Activated CD8-positive, alpha-beta T cell treated with anti-CD3 and anti-CD28 coated beads for 36 hours (primary cell): ENCODE measurements around the gene KNG1. TPM values are rescaled to one million over a fixed set of nuclear protein-coding genes. Genes with fewer than 3 reads are reported as not detected.
"Not testable (repeated sequence)": the region's sequence is repeated elsewhere in the genome, so short reads cannot be mapped to it uniquely, and the experiment has no call there.

Experiments used
- ATAC-seq: fragments of 200-7000 bp; cut with Tn5 transposase; one replicate; pipeline ENCODE4 v1.10.0; 2021; ENCODE audit warnings: mild to moderate bottlenecking, moderate library complexity
- CTCF ChIA-PET: fragments of 350-600 bp; sonication (Branson Sonifier 250); formaldehyde crosslinking; loops from one replicate; lab custom pipeline; 2021; ENCODE audit warnings: antibody characterized with exemption; lab: Charles Lee
- POLR2A ChIA-PET: fragments of 350-600 bp; sonication (Branson Sonifier 250); formaldehyde crosslinking; loops from one replicate; lab custom pipeline; 2021; ENCODE audit warnings: antibody characterized with exemption; lab: Charles Lee
- DNase-seq: peaks from one replicate; pipeline ENCODE4 v3.0.0-alpha.2; 2020
- H3K27ac Mint-ChIP-seq: one replicate; pipeline ENCODE4 v1.8.0; 2021; ENCODE audit warnings: mild to moderate bottlenecking, mixed read lengths
- H3K27me3 Mint-ChIP-seq: one replicate; pipeline ENCODE4 v1.8.0; 2021; ENCODE audit warnings: mixed read lengths
- H3K36me3 Mint-ChIP-seq: one replicate; pipeline ENCODE4 v1.8.0; 2021; ENCODE audit warnings: low read depth, mixed read lengths
- H3K4me1 Mint-ChIP-seq: one replicate; pipeline ENCODE4 v1.8.0; 2021; ENCODE audit warnings: low read depth, mixed read lengths
- H3K4me3 Mint-ChIP-seq: one replicate; pipeline ENCODE4 v1.8.0; 2021; ENCODE audit warnings: mild to moderate bottlenecking, moderate library complexity, mixed read lengths
- H3K9me3 Mint-ChIP-seq: one replicate; pipeline ENCODE4 v1.8.0; 2021; ENCODE audit warnings: mixed read lengths
- intact Hi-C: fragments of 100-400 bp; cut with micrococcal nuclease; formaldehyde crosslinking; loops from one replicate; pipeline ENCODE4 v1.10.0; 2022
- total RNA-seq, 2 experiments: library from RNA; stranded (reverse); gene quantifications; one replicate each; pipeline ENCODE4 v1.2.3, GENCODE V29; 2021
- TF ChIP-seq, protein P1 (sequence below): fragments of 200-600 bp; IDR thresholded peaks from one replicate; pipeline ENCODE4 v1.8.0; 2022; ENCODE audit warnings: antibody characterized with exemption, mild to moderate bottlenecking

The KNG1 gene
- total RNA-seq, 2 experiments from 2014 or later = not detected

DNA sequence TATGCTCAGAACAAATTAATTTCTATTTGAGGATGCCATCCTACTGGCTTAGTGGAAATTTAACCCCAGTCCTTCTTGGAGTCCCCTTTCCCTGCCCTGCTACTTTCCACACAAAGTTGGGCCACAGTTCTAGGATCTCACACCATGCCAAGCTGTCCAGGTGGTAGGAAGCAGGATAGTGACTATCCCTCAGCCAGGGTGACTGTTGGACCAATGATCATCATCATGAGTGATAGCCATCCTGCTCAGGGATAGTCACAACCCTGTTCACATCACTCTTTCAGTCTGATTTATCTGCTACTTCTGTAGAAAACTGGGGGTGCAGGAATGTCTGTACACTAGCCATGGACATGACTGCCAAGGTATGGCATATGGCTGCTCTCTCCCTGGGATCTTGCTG is 38.6 kb upstream of the KNG1 start:
- H3K36me3 Mint-ChIP-seq = no peaks in the 10 kb centered on the region
- no peak for ATAC-seq
- no peak overlapping the region for H3K27ac Mint-ChIP-seq
- peaks cover 36% of the 10 kb centered on the region for H3K27me3 Mint-ChIP-seq
- H3K4me1 Mint-ChIP-seq = no peaks in the 10 kb centered on the region
- intact Hi-C loops = no loop called here
- DNase-seq = no peak
- no peaks in the 10 kb centered on the region for H3K9me3 Mint-ChIP-seq
- H3K4me3 Mint-ChIP-seq = no peak overlapping the region
- TF ChIP-seq, protein P1, sequence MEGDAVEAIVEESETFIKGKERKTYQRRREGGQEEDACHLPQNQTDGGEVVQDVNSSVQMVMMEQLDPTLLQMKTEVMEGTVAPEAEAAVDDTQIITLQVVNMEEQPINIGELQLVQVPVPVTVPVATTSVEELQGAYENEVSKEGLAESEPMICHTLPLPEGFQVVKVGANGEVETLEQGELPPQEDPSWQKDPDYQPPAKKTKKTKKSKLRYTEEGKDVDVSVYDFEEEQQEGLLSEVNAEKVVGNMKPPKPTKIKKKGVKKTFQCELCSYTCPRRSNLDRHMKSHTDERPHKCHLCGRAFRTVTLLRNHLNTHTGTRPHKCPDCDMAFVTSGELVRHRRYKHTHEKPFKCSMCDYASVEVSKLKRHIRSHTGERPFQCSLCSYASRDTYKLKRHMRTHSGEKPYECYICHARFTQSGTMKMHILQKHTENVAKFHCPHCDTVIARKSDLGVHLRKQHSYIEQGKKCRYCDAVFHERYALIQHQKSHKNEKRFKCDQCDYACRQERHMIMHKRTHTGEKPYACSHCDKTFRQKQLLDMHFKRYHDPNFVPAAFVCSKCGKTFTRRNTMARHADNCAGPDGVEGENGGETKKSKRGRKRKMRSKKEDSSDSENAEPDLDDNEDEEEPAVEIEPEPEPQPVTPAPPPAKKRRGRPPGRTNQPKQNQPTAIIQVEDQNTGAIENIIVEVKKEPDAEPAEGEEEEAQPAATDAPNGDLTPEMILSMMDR = no peak
- POLR2A ChIA-PET = interaction anchor here (1.1 kb wide), 1 partner anchor 105 kb away, joined by 3 read pairs; no protein-coding TSS in a partner anchor
- CTCF ChIA-PET = no interaction called here

- TF ChIP-seq, protein P1 = no peak
- ChIA-PET CTCF (no interaction called here), POLR2A (interaction anchor here (1.1 kb wide), 1 partner anchor 105 kb away, joined by 3 read pairs; no protein-coding TSS in a partner anchor)
- DNase-seq = no peak
- Mint-ChIP-seq H3K4me1 (no peaks in the 10 kb centered on the region), H3K9me3 (no peaks in the 10 kb centered on the region), H3K27ac (no peak overlapping the region), H3K4me3 (no peak overlapping the region), H3K36me3 (no peaks in the 10 kb centered on the region), H3K27me3 (peaks cover 33% of the 10 kb centered on the region)
- intact Hi-C loops = no loop called here
- no peak for ATAC-seq
These were observed 38.0 kb upstream of the KNG1 start for GRCh38 chr3:186679151-186679550.

GRCh38 chr3:186680869-186681268 is 36.3 kb upstream of the KNG1 start:
- DNase-seq (no peak), ATAC-seq (no peak)
- no peaks in the 10 kb centered on the region for H3K4me1 Mint-ChIP-seq
- peaks cover 40% of the 10 kb centered on the region for H3K27me3 Mint-ChIP-seq
- peaks cover 11% of the 10 kb centered on the region for H3K9me3 Mint-ChIP-seq
- H3K4me3 Mint-ChIP-seq = no peak overlapping the region
- intact Hi-C loops = no loop called here
- TF ChIP-seq, protein P1 = no peak
- H3K36me3 Mint-ChIP-seq = peaks cover 2% of the 10 kb centered on the region
- POLR2A ChIA-PET = no interaction called here
- CTCF ChIA-PET = no interaction called here
- H3K27ac Mint-ChIP-seq = no peak overlapping the region

DNA sequence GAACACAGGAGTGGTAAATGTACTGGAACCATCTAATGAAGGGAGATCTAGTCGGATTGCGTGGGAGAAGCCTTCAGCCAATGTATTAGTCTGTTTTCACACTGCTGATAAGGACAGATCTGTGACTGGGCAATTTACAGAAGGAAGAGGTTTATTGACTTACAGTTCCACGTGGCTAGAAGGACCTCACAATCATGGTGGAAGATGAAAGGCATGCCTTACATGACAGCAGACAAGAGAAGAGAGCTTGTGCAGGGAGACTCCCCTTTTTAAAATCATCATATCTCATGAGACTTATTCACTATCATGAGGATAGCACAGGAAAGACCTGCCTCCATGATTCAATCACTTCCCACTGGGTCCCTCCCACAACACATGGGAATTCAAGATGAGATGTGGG is 34.3 kb upstream of the KNG1 start:
- Mint-ChIP-seq H3K4me3 (no peak overlapping the region), H3K27me3 (peaks cover 38% of the 10 kb centered on the region), H3K27ac (no peak overlapping the region), H3K9me3 (peaks cover 11% of the 10 kb centered on the region), H3K36me3 (peaks cover 3% of the 10 kb centered on the region), H3K4me1 (no peaks in the 10 kb centered on the region)
- no peak for ATAC-seq
- intact Hi-C loops = no loop called here
- TF ChIP-seq, protein P1 = no peak
- POLR2A ChIA-PET = interaction anchor here (1.2 kb wide), 1 partner anchor 13 kb away, joined by 3 read pairs; no protein-coding TSS in a partner anchor
- CTCF ChIA-PET = no interaction called here
- no peak for DNase-seq

DNA sequence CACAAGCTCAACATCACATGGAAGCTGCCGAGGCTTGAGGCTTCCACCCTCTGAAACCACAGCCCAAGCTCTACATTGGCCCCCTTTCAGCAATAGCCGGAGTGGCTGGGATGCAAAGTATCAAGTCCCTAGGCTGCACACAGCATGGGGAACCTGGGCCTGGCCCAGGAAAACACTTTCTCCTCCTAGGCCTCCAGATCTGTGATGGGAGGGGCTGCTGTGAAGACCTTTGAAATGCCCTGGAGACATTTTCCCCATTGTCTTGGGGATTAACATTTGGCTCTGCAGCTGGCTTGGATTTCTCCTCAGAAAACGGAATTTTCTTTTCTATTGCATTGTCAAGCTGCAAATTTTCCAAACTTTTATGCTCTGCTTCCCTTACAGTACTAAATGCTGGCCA is 33.2 kb upstream of the KNG1 start:
- no peak overlapping the region for H3K4me3 Mint-ChIP-seq
- intact Hi-C loops = no loop called here
- peaks cover 11% of the 10 kb centered on the region for H3K9me3 Mint-ChIP-seq
- CTCF ChIA-PET = no interaction called here
- no peak for DNase-seq
- POLR2A ChIA-PET = no interaction called here
- TF ChIP-seq, protein P1 = no peak
- ATAC-seq = no peak
- H3K4me1 Mint-ChIP-seq = no peaks in the 10 kb centered on the region
- H3K36me3 Mint-ChIP-seq = peaks cover 3% of the 10 kb centered on the region
- H3K27ac Mint-ChIP-seq = no peak overlapping the region
- H3K27me3 Mint-ChIP-seq = peaks cover 37% of the 10 kb centered on the region

GRCh38 chr3:186686475-186686874 is 30.7 kb upstream of the KNG1 start:
- H3K4me3 Mint-ChIP-seq, CTCF ChIA-PET, ATAC-seq, H3K36me3 Mint-ChIP-seq, POLR2A ChIA-PET, H3K27ac Mint-ChIP-seq, intact Hi-C loops, DNase-seq, H3K4me1 Mint-ChIP-seq: not testable (repeated sequence)
- Mint-ChIP-seq H3K27me3 (peaks cover 35% of the 10 kb centered on the region), H3K9me3 (peaks cover 11% of the 10 kb centered on the region)
